Smooth muscle cell (in vitro differentiated cells): ENCODE data around the gene CDH13. TPM values are rescaled to one million over a fixed set of nuclear protein-coding genes. Genes with fewer than 3 reads are reported as not detected.
A peak's percentile ranks its signal among the peaks of the same experiment; 100 is the strongest.

Experiments used
- DNase-seq: peaks from one replicate; lab custom pipeline; 2025; ENCODE audit not compliant: unreplicated experiment; lab: John Stamatoyannopoulos, UW
- H2AFZ ChIP-seq: fragments of 200-600 bp; sonication (generic); 2 replicates; pipeline ENCODE4 v1.6.0; 2016; ENCODE audit warnings: antibody characterized with exemption, low read depth, mild to moderate bottlenecking
- H3F3A ChIP-seq: fragments of 200-600 bp; sonication (generic); 2 replicates; pipeline ENCODE4 v1.6.0; 2017; ENCODE audit warnings: antibody characterized with exemption, low read depth
- H3K27ac ChIP-seq: fragments of 200-600 bp; sonication (generic); 2 replicates; pipeline ENCODE4 v1.5.1; 2016; ENCODE audit warnings: low read depth, mild to moderate bottlenecking
- H3K27me3 ChIP-seq: fragments of 200-600 bp; sonication (generic); 2 replicates; pipeline ENCODE4 v1.6.1; 2016; ENCODE audit warnings: low read depth, mild to moderate bottlenecking
- H3K36me3 ChIP-seq: fragments of 200-600 bp; sonication (generic); 2 replicates; pipeline ENCODE4 v1.5.1; 2016; ENCODE audit warnings: low read depth
- H3K4me1 ChIP-seq: fragments of 200-600 bp; sonication (generic); 2 replicates; pipeline ENCODE4 v1.5.1; 2016; ENCODE audit warnings: low read depth
- H3K4me2 ChIP-seq: fragments of 200-600 bp; sonication (generic); 2 replicates; pipeline ENCODE4 v1.6.0; 2016; ENCODE audit warnings: mild to moderate bottlenecking
- H3K4me3 ChIP-seq: fragments of 200-600 bp; sonication (generic); 2 replicates; pipeline ENCODE4 v1.5.1; 2016; ENCODE audit warnings: mild to moderate bottlenecking
- H3K79me2 ChIP-seq: fragments of 200-600 bp; sonication (generic); 2 replicates; pipeline ENCODE4 v1.6.0; 2016; ENCODE audit warnings: low read depth, mild to moderate bottlenecking
- H3K9ac ChIP-seq: fragments of 200-600 bp; sonication (generic); 2 replicates; pipeline ENCODE4 v1.6.0; 2016; ENCODE audit warnings: low read depth
- H3K9me3 ChIP-seq: fragments of 200-600 bp; sonication (generic); replicated peaks from 2 replicates; pipeline ENCODE4 v1.5.1; 2016; ENCODE audit warnings: low read depth
- H4K20me1 ChIP-seq: fragments of 200-600 bp; sonication (generic); 2 replicates; pipeline ENCODE4 v1.6.0; 2016; ENCODE audit warnings: low read depth
- CTCF ChIP-seq: fragments of 200-600 bp; sonication (generic); IDR thresholded peaks from 2 replicates; pipeline ENCODE4 v1.5.1; 2017; ENCODE audit warnings: borderline replicate concordance, mild to moderate bottlenecking, antibody characterized with exemption; ENCODE audit not compliant: insufficient read depth, poor library complexity, severe bottlenecking
- WGBS: methylation state at CpG from one replicate; pipeline ENCODE4 v1.1.7; 2016; ENCODE audit warnings: low lambda C conversion rate; 5-methylcytosine and 5-hydroxymethylcytosine counted together
- polyA plus RNA-seq: library from polyadenylated mRNA; unstranded; fragments of >200 nt; fragmentation: Nextera tagmentation; extraction: Ambion mirVana; gene quantifications from 2 replicates; pipeline ENCODE4 v1.2.1, GENCODE V29; 2016
- total RNA-seq: library from RNA; depleted of rRNA; stranded (reverse); fragments of >200 nt; gene quantifications from 2 replicates; pipeline ENCODE4 v1.2.3, GENCODE V29; 2014

Gene CDH13
- total and polyA plus RNA-seq, 2 experiments from 2014 or later, result 12.1 to 32.2 TPM

DNA sequence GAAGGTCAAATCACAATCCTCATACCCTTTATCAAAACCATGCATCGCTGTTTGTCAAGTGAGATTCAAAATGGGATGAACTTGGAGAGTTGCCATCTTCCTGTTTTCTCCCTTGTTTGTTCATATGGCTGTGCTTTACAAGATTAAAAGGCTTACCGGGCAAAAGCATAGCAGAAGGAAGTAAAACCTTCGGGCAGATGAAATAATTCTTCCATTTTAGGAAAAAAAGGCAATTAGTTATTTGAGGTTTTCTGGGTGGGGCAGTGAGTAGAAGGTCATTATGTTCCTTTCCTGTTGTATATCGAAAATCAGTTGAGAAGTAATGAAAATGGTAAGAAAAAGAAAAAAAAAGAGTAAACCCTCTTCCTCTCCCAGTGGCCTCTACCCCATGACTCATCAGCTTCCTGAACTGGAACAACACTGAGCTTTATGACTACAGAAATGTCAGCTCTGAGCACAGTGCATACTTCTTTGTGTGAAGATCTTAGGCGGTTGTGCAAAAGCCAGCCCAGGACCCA is 369.2 kb downstream of the CDH13 start:
- H3K4me3 ChIP-seq, result peak overlapping the region; percentile 36
- peak overlapping the region; percentile 77 for H3K4me2 ChIP-seq
- H4K20me1 ChIP-seq, result no peaks in the 10 kb centered on the region
- no peaks in the 10 kb centered on the region for H3K79me2 ChIP-seq
- WGBS, result 23% methylated on average over 5 of the region's 5 CpGs
- H3K9ac ChIP-seq, result peak overlapping the region; percentile 23
- DNase-seq, result no peak
- H3K27me3 ChIP-seq, result no peaks in the 10 kb centered on the region
- H3K9me3 ChIP-seq, result no peaks in the 10 kb centered on the region
- H2AFZ ChIP-seq, result peak overlapping the region; percentile 60
- no peaks in the 10 kb centered on the region for H3K36me3 ChIP-seq
- peak overlapping the region; percentile 77 for H3K27ac ChIP-seq
- H3F3A ChIP-seq, result no peaks in the 10 kb centered on the region
- H3K4me1 ChIP-seq, result no peaks in the 10 kb centered on the region
- no peak for TF ChIP-seq CTCF

DNA sequence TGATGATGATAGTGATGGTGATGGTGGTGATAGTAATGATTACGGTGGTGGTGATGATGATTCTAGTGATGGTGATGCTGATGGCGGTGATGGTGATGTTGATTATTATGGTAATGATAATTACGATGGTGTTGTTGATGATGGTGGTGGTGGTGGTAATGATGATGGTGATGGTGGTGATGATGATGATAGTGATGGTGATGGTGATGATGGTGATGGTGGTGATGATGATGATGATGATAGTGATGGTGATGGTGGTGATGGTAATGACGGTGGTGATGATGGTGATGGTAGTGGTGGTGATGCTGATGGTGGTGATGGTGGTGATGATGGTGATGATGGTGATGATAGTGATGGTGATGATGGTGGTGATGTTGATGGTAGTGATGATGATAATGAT is 370.0 kb downstream of the CDH13 start:
- Histone ChIP-seq H3K36me3 (no peaks in the 10 kb centered on the region), H3K9me3 (no peaks in the 10 kb centered on the region), H2AFZ (no peak overlapping the region), H3F3A (no peaks in the 10 kb centered on the region), H3K4me2 (no peak overlapping the region), H3K79me2 (no peaks in the 10 kb centered on the region), H3K27ac (no peak overlapping the region), H3K4me1 (no peaks in the 10 kb centered on the region), H4K20me1 (no peaks in the 10 kb centered on the region), H3K4me3 (no peak overlapping the region), H3K27me3 (no peaks in the 10 kb centered on the region), H3K9ac (no peak overlapping the region)
- no peak for TF ChIP-seq CTCF
- 98% methylated on average over 4 of the region's 4 CpGs for WGBS
- no peak for DNase-seq

GRCh38 chr16:82999711-83000110 is 372.9 kb downstream of the CDH13 start:
- Histone ChIP-seq H4K20me1 (no peaks in the 10 kb centered on the region), H3K4me1 (no peaks in the 10 kb centered on the region), H3K27me3 (no peaks in the 10 kb centered on the region), H3K79me2 (no peaks in the 10 kb centered on the region), H3K4me3 (no peak overlapping the region), H2AFZ (no peak overlapping the region), H3K27ac (no peak overlapping the region), H3K4me2 (no peak overlapping the region), H3F3A (no peaks in the 10 kb centered on the region), H3K9me3 (no peaks in the 10 kb centered on the region), H3K9ac (no peak overlapping the region), H3K36me3 (no peaks in the 10 kb centered on the region)
- WGBS, result 93% methylated on average over 6 of the region's 6 CpGs
- no peak for DNase-seq
- no peak for TF ChIP-seq CTCF
